ENCODE results near the gene RNF40.
"Not testable (repeated sequence)": the region's sequence is repeated elsewhere in the genome, so short reads cannot be mapped to it uniquely, and the experiment has no call there.

RNF40 gene

DNA sequence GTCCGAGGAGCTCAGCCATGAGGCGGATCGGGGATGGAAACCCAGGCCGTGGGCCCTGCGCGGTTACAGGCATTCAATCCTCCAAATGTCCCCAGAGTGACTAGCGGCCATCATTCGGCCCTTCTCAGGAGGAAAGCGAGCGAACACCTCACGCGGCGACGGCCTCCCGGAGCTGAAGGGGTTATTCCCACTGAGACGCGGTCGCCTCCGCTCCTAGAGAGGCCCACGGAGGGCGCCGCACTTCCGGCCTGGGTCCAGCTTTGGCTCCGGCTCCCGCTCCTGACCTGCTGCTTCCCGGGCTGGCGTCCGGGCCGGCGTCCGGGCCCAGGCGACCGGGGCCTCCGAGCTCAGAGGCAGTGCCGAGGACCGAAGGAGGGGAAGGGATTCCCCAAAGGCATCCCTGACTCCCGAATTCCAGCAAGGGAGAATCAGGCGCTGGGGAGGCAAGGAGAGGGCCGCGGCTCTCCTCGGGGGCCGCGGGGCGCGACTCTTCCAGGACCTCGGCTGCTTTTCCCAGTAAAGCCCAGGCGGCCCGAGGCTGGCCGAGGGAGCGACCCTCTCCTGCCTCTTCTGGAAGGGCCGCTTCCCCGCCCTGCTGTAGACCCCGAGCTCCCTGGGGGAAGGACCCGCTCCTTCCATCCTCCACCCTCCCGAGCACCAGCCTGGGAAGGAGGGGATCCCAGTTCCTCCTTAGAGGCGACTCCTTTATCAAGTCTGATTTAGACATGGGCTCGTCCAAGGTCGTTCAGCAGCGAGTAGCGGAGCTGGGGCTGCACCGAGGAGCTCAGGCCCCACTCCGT lies 43.4 kb downstream of the RNF40 start:
- H3K27ac ChIP-seq (ENCODE audit: low read length) = peak overlapping the region; percentile 91
- H3K4me1 ChIP-seq (ENCODE audit: control insufficient read depth, insufficient read depth, low read length) = peaks cover 15% of the 10 kb centered on the region
- no peaks in the 10 kb centered on the region for H3K36me3 ChIP-seq (ENCODE audit: control insufficient read depth in 2 of 2, insufficient read depth in 2 of 2, low read length in 2 of 2)
- H3K9me3 ChIP-seq (ENCODE audit: control insufficient read depth in 2 of 2, low read length in 2 of 2) = no peaks in the 10 kb centered on the region
- peak overlapping the region; percentile 68 to 90 for H3K4me3 ChIP-seq (ENCODE audit: low read length in 2 of 2)
- peak overlapping the region; percentile 90 to 96 for H3K9ac ChIP-seq (ENCODE audit: low read length in 2 of 2)
- H3K27me3 ChIP-seq (ENCODE audit: control insufficient read depth in 1 of 2, insufficient read depth in 2 of 2, low read length in 2 of 2) = no peaks in the 10 kb centered on the region

DNA sequence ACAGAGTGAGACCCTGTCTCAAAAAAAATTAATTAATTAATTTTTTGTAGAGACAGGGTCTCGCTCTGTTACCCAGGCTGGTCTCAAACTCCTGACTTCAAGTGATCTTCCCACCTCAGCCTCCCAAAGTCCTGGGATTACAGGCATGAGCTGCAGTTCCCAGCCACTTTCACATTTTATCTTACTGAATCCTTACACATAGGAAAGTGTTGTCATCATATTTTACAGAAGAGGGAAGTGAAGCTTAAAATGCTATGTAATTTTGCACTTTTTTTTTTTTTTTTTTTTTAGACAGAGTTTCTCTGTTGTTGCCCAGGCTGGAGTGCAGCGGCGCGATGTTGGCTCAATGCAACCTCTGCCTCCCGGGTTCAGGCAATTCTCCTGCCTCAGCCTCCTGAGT lies 46.0 kb downstream of the RNF40 start:
- peaks cover 15% of the 10 kb centered on the region for H3K4me1 ChIP-seq (ENCODE audit: control insufficient read depth, insufficient read depth, low read length)
- no peak overlapping the region for H3K4me3 ChIP-seq (ENCODE audit: low read length in 2 of 2)
- no peaks in the 10 kb centered on the region for H3K27me3 ChIP-seq (ENCODE audit: control insufficient read depth in 1 of 2, insufficient read depth in 2 of 2, low read length in 2 of 2)
- H3K9ac ChIP-seq (ENCODE audit: low read length in 2 of 2) = no peak overlapping the region
- H3K27ac ChIP-seq (ENCODE audit: low read length) = no peak overlapping the region
- H3K36me3 ChIP-seq (ENCODE audit: control insufficient read depth in 2 of 2, insufficient read depth in 2 of 2, low read length in 2 of 2) = no peaks in the 10 kb centered on the region
- H3K9me3 ChIP-seq (ENCODE audit: control insufficient read depth in 2 of 2, low read length in 2 of 2) = no peaks in the 10 kb centered on the region

DNA sequence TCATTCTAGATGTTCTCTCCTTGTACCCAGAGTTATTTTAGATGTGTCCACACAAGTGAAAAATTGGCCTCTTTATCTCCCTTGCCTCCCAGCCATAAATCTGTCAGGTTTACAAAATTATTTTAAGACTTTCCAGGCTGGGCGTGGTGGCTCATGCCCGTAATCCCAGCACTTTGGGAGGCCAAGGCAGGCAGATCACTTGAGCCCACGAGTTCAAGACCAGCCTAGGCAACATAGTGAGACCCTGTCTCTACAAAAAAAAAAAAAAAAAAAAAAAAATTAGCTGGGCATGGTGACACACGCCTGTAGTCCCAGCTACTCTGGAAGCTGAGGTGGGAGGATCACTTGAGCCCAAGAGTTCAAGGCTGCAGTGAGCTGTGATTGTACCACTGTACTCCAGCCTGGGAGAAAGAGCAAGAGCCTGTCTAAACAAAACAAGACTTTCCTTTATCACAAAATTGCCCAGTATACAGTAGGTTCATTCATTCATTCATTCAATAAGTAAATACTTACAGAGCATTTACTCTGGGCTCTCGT lies 46.8 kb downstream of the RNF40 start:
- peaks cover 19% of the 10 kb centered on the region for H3K4me1 ChIP-seq (ENCODE audit: control insufficient read depth, insufficient read depth, low read length)
- H3K9me3 ChIP-seq (ENCODE audit: control insufficient read depth in 2 of 2, low read length in 2 of 2); H3K36me3 ChIP-seq (ENCODE audit: control insufficient read depth in 2 of 2, insufficient read depth in 2 of 2, low read length in 2 of 2); H3K27ac ChIP-seq (ENCODE audit: low read length); H3K27me3 ChIP-seq (ENCODE audit: control insufficient read depth in 1 of 2, insufficient read depth in 2 of 2, low read length in 2 of 2); H3K9ac ChIP-seq (ENCODE audit: low read length in 2 of 2); H3K4me3 ChIP-seq (ENCODE audit: low read length in 2 of 2): not testable (repeated sequence)

DNA sequence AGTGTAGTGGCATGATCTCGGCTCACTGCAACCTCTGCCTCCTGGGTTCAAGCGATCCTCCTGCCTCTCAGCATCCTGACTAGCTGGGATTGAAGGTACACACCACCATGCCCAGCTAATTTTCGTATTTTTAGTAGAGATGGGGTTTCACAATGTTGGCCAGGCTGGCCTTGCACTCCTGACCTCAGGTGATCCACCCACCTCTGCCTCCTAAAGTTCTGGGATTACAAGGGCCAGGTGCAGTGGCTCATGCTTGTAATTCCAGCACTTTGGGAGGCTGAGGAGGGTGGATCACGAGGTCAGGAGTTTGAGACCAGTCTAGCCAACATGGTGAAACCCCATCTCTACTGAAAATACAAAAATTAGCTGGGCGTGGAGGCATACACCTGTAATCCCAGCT lies 47.6 kb downstream of the RNF40 start:
- not testable (repeated sequence) for H3K4me3 ChIP-seq (ENCODE audit: low read length in 2 of 2); H3K27me3 ChIP-seq (ENCODE audit: control insufficient read depth in 1 of 2, insufficient read depth in 2 of 2, low read length in 2 of 2); H3K36me3 ChIP-seq (ENCODE audit: control insufficient read depth in 2 of 2, insufficient read depth in 2 of 2, low read length in 2 of 2); H3K9ac ChIP-seq (ENCODE audit: low read length in 2 of 2); H3K9me3 ChIP-seq (ENCODE audit: control insufficient read depth in 2 of 2, low read length in 2 of 2); H3K27ac ChIP-seq (ENCODE audit: low read length)
- peaks cover 24% of the 10 kb centered on the region for H3K4me1 ChIP-seq (ENCODE audit: control insufficient read depth, insufficient read depth, low read length)

DNA sequence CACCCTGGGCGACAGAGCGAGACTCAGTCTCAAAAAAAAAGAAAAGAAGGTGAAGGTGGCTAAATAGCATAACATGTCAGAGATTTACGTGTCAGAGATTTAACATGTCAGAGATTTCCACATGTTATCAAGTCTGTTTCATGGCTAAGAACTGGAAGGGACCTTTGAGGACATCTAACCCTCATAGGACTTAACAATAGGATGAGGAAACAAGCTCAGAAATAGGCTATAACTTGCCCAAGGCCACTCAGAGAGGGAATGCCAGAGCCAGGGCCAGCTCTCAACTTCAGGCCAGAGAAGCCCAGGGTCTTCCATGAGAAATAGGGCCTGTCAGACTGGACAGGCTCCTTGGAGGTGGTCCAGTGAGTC lies 51.7 kb downstream of the RNF40 start:
- Histone ChIP-seq H3K27ac (ENCODE audit: low read length) (peak overlapping the region; percentile 70), H3K4me3 (ENCODE audit: low read length in 2 of 2) (peak overlapping the region; percentile 70 to 77), H3K36me3 (ENCODE audit: control insufficient read depth in 2 of 2, insufficient read depth in 2 of 2, low read length in 2 of 2) (no peaks in the 10 kb centered on the region), H3K9ac (ENCODE audit: low read length in 2 of 2) (peak overlapping the region; percentile 68 to 86), H3K27me3 (ENCODE audit: control insufficient read depth in 1 of 2, insufficient read depth in 2 of 2, low read length in 2 of 2) (no peaks in the 10 kb centered on the region), H3K4me1 (ENCODE audit: control insufficient read depth, insufficient read depth, low read length) (peaks cover 12% of the 10 kb centered on the region), H3K9me3 (ENCODE audit: control insufficient read depth in 2 of 2, low read length in 2 of 2) (no peaks in the 10 kb centered on the region)

DNA sequence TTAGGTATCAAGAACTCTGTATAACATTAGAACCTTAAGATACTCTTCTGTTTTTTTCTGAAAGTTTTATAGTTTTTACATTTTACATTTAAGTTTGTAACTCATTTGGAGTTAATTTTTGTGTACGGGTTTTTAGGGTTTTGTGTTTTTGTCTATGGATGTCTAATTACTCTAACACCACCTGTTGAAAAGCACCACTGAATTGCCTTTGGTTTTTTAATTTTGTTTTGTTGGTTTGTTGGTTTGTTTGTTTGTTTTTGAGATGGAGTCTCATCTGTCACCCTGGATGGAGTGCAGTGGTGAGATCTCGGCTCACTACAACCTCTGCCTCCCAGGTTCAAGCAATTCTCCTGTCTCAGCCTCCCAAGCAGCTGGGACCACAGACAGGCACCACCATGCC lies 54.6 kb downstream of the RNF40 start:
- no peak overlapping the region for H3K9ac ChIP-seq (ENCODE audit: low read length in 2 of 2)

DNA sequence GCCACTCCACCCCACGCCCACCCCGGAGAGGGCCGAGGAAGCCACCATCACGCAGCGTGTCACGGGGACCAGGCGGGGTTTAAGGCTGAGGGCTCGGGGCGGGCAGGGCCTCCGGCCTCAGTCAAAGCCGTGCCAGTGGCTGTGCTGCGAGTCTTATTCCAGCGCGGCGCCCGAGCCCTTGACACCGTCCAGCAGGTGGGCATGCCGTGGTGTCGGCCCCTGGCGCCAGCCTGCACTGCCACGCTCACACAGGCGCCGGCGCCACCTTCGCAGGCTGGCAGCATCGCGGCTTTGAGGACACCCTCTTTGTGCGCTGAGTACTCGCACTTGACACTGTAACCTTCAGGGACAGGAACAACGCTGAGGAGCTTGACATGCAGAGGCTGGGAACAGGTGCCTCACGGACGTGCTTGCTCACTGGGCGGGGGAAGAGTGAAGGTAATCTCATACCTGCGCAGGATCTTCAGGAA lies 58.9 kb downstream of the RNF40 start:
- H3K36me3 ChIP-seq (ENCODE audit: control insufficient read depth in 2 of 2, insufficient read depth in 2 of 2, low read length in 2 of 2) = no peaks in the 10 kb centered on the region
- H3K4me3 ChIP-seq (ENCODE audit: low read length in 2 of 2) = no peak overlapping the region
- no peak overlapping the region for H3K27ac ChIP-seq (ENCODE audit: low read length)
- no peak overlapping the region for H3K9ac ChIP-seq (ENCODE audit: low read length in 2 of 2)
- H3K4me1 ChIP-seq (ENCODE audit: control insufficient read depth, insufficient read depth, low read length) = no peaks in the 10 kb centered on the region
- peaks cover 2% of the 10 kb centered on the region in 2 donors for H3K27me3 ChIP-seq (ENCODE audit: control insufficient read depth in 1 of 2, insufficient read depth in 2 of 2, low read length in 2 of 2)
- H3K9me3 ChIP-seq (ENCODE audit: control insufficient read depth in 2 of 2, low read length in 2 of 2) = no peaks in the 10 kb centered on the region

More for the DNA sequence above, 54.6 kb downstream of the RNF40 start:
- Histone ChIP-seq H3K4me3 (ENCODE audit: low read length in 2 of 2) (no peak overlapping the region), H3K27me3 (ENCODE audit: control insufficient read depth in 1 of 2, insufficient read depth in 2 of 2, low read length in 2 of 2) (no peaks in the 10 kb centered on the region), H3K9me3 (ENCODE audit: control insufficient read depth in 2 of 2, low read length in 2 of 2) (no peaks in the 10 kb centered on the region), H3K36me3 (ENCODE audit: control insufficient read depth in 2 of 2, insufficient read depth in 2 of 2, low read length in 2 of 2) (no peaks in the 10 kb centered on the region), H3K27ac (ENCODE audit: low read length) (no peak overlapping the region), H3K4me1 (ENCODE audit: control insufficient read depth, insufficient read depth, low read length) (peaks cover 12% of the 10 kb centered on the region)

DNA sequence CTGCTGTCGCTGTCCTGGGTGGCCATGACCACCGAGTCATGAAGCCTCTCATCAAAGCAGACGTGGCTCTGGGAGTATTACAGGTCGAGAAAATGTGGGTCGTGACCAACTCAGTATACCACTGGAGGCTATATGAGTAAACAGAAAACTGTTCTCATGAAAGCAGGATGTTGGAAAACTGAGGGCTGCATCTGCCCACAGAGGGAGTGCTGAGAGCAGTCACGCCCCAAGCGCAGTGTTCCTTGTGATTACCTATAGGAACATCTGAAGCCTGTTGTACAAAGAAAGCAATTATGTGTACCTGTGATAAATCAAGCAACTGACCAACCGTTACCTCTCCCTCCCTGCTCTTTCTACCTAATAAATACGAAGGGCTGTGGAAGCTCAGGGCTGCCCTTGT lies 59.3 kb downstream of the RNF40 start:
- not testable (repeated sequence) for H3K4me3 ChIP-seq (ENCODE audit: low read length in 2 of 2); H3K9me3 ChIP-seq (ENCODE audit: control insufficient read depth in 2 of 2, low read length in 2 of 2); H3K27ac ChIP-seq (ENCODE audit: low read length); H3K27me3 ChIP-seq (ENCODE audit: control insufficient read depth in 1 of 2, insufficient read depth in 2 of 2, low read length in 2 of 2); H3K4me1 ChIP-seq (ENCODE audit: control insufficient read depth, insufficient read depth, low read length); H3K36me3 ChIP-seq (ENCODE audit: control insufficient read depth in 2 of 2, insufficient read depth in 2 of 2, low read length in 2 of 2); H3K9ac ChIP-seq (ENCODE audit: low read length in 2 of 2)

DNA sequence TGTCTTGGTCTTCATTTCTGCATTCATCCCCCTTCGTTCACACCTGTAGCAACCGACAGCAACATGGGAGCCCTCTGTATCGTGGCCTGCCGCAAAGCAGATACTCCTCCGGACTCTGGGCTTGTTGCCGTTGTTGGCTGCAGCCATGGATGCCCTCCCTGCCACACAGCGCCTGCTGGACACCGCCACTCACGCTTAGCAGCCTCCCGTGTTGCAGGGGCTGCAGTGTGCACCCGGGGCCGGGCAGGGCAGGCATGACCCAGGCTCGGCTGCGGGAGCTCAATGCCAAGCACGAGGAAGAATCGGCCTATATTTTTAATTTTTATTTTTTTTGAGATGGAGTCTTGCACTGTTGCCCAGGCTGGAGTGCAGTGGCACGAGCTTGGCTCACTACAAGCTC lies 59.8 kb downstream of the RNF40 start:
- H3K4me1 ChIP-seq (ENCODE audit: control insufficient read depth, insufficient read depth, low read length) = no peaks in the 10 kb centered on the region
- H3K36me3 ChIP-seq (ENCODE audit: control insufficient read depth in 2 of 2, insufficient read depth in 2 of 2, low read length in 2 of 2) = no peaks in the 10 kb centered on the region
- H3K4me3 ChIP-seq (ENCODE audit: low read length in 2 of 2) = no peak overlapping the region
- no peak overlapping the region for H3K9ac ChIP-seq (ENCODE audit: low read length in 2 of 2)
- H3K27me3 ChIP-seq (ENCODE audit: control insufficient read depth in 1 of 2, insufficient read depth in 2 of 2, low read length in 2 of 2) = peaks cover 2% of the 10 kb centered on the region in 2 donors
- no peaks in the 10 kb centered on the region for H3K9me3 ChIP-seq (ENCODE audit: control insufficient read depth in 2 of 2, low read length in 2 of 2)
- no peak overlapping the region for H3K27ac ChIP-seq (ENCODE audit: low read length)

Measured in stomach smooth muscle (tissue), 2 donors.